ENCODE measurements around the gene HDAC10.
A peak's percentile ranks its signal among the peaks of the same experiment; 100 is the strongest.

The HDAC10 gene

GRCh38 chr22:50203288-50203687, 47.8 kb downstream of the HDAC10 start:
- Histone ChIP-seq H3K4ac (ENCODE audit: low read depth in 1 of 2, low read length in 2 of 2) (no peak overlapping the region), H4K91ac (ENCODE audit: low read length) (no peak overlapping the region), H4K8ac (ENCODE audit: low read length) (no peak overlapping the region), H2BK120ac (ENCODE audit: low read depth, low read length) (no peak overlapping the region), H3K27ac (ENCODE audit: low read length, poor library complexity, severe bottlenecking) (no peak overlapping the region), H3K27me3 (ENCODE audit: control insufficient read depth in 1 of 2, insufficient read depth in 1 of 2, low read length in 2 of 2) (no peaks in the 10 kb centered on the region), H2AFZ (ENCODE audit: low read depth, low read length) (no peak overlapping the region), H3K36me3 (ENCODE audit: control insufficient read depth in 1 of 2, insufficient read depth in 2 of 2, low read depth in 1 of 2, low read length in 2 of 2) (peaks cover 33 to 40% of the 10 kb centered on the region in 2 experiments), H3K4me1 (ENCODE audit: control insufficient read depth, insufficient read depth, low read depth, low read length) (peaks cover 26% of the 10 kb centered on the region), H3K4me2 (ENCODE audit: low read length, poor library complexity, severe bottlenecking) (no peak overlapping the region), H2AK5ac (ENCODE audit: low read length, severe bottlenecking) (no peak overlapping the region), H2BK15ac (ENCODE audit: low read depth, poor library complexity, severe bottlenecking) (no peak overlapping the region), H3K4me3 (ENCODE audit: insufficient read depth in 1 of 2, low read depth in 1 of 2, low read length in 2 of 2) (no peak overlapping the region), H3K9me3 (ENCODE audit: control insufficient read depth, low read length) (no peaks in the 10 kb centered on the region), H3K23ac (ENCODE audit: low read length in 2 of 2) (no peak overlapping the region), H3K18ac (ENCODE audit: low read depth in 1 of 2, low read length in 2 of 2) (no peak overlapping the region), H2BK12ac (ENCODE audit: low read length in 2 of 2) (no peak overlapping the region), H2BK5ac (ENCODE audit: low read depth, low read length, poor library complexity, severe bottlenecking) (no peak overlapping the region), H3K14ac (ENCODE audit: low read length in 2 of 2) (no peak overlapping the region), H3K9ac (ENCODE audit: low read length) (no peak overlapping the region), H3K79me1 (replicated peaks; ENCODE audit: low read length, poor library complexity, severe bottlenecking) (peaks cover 28% of the 10 kb centered on the region)
- WGBS = no CpG with 5 or more reads among the region's 1 CpG
- no peak for DNase-seq

GRCh38 chr22:50202130-50202666, 48.9 kb downstream of the HDAC10 start:
- no peak overlapping the region for H2BK12ac ChIP-seq (ENCODE audit: low read length in 2 of 2)
- H3K23ac ChIP-seq (ENCODE audit: low read length in 2 of 2) = no peak overlapping the region
- no peak overlapping the region for H2BK15ac ChIP-seq (ENCODE audit: low read depth, poor library complexity, severe bottlenecking)
- H3K79me1 ChIP-seq (replicated peaks; ENCODE audit: low read length, poor library complexity, severe bottlenecking) = peaks cover 33% of the 10 kb centered on the region
- peak overlapping the region; percentile 98 for H3K4me2 ChIP-seq (ENCODE audit: low read length, poor library complexity, severe bottlenecking)
- H3K9ac ChIP-seq (ENCODE audit: low read length) = peak overlapping the region; percentile 85
- H2BK120ac ChIP-seq (ENCODE audit: low read depth, low read length) = no peak overlapping the region
- no peak overlapping the region for H2AFZ ChIP-seq (ENCODE audit: low read depth, low read length)
- H2AK5ac ChIP-seq (ENCODE audit: low read length, severe bottlenecking) = no peak overlapping the region
- DNase-seq = no peak
- no peak overlapping the region for H3K14ac ChIP-seq (ENCODE audit: low read length in 2 of 2)
- H4K91ac ChIP-seq (ENCODE audit: low read length) = no peak overlapping the region
- no peak overlapping the region for H3K4ac ChIP-seq (ENCODE audit: low read depth in 1 of 2, low read length in 2 of 2)
- no peak overlapping the region for H3K27ac ChIP-seq (ENCODE audit: low read length, poor library complexity, severe bottlenecking)
- H4K8ac ChIP-seq (ENCODE audit: low read length) = no peak overlapping the region
- no peaks in the 10 kb centered on the region for H3K9me3 ChIP-seq (ENCODE audit: control insufficient read depth, low read length)
- H2BK5ac ChIP-seq (ENCODE audit: low read depth, low read length, poor library complexity, severe bottlenecking) = no peak overlapping the region
- H3K4me1 ChIP-seq (ENCODE audit: control insufficient read depth, insufficient read depth, low read depth, low read length) = peaks cover 22% of the 10 kb centered on the region
- 83% methylated on average over 13 of the region's 13 CpGs for WGBS
- no peaks in the 10 kb centered on the region for H3K27me3 ChIP-seq (ENCODE audit: control insufficient read depth in 1 of 2, insufficient read depth in 1 of 2, low read length in 2 of 2)
- H3K4me3 ChIP-seq (ENCODE audit: insufficient read depth in 1 of 2, low read depth in 1 of 2, low read length in 2 of 2) = peak overlapping the region in 1 of 2 experiments; percentile 88
- peaks cover 28 to 42% of the 10 kb centered on the region in 2 experiments for H3K36me3 ChIP-seq (ENCODE audit: control insufficient read depth in 1 of 2, insufficient read depth in 2 of 2, low read depth in 1 of 2, low read length in 2 of 2)
- no peak overlapping the region for H3K18ac ChIP-seq (ENCODE audit: low read depth in 1 of 2, low read length in 2 of 2)

- Histone ChIP-seq H3K23ac (ENCODE audit: low read length in 2 of 2) (peak overlapping the region in 1 of 2 experiments; percentile 84), H2AK5ac (ENCODE audit: low read length, severe bottlenecking) (no peak overlapping the region), H3K9me3 (ENCODE audit: control insufficient read depth, low read length) (no peaks in the 10 kb centered on the region), H4K8ac (ENCODE audit: low read length) (peak overlapping the region; percentile 88), H2AFZ (ENCODE audit: low read depth, low read length) (peak overlapping the region; percentile 81), H3K36me3 (ENCODE audit: control insufficient read depth in 1 of 2, insufficient read depth in 2 of 2, low read depth in 1 of 2, low read length in 2 of 2) (peaks cover 22 to 42% of the 10 kb centered on the region in 2 experiments), H3K9ac (ENCODE audit: low read length) (peak overlapping the region; percentile 85), H2BK15ac (ENCODE audit: low read depth, poor library complexity, severe bottlenecking) (peak overlapping the region; percentile 64), H2BK120ac (ENCODE audit: low read depth, low read length) (no peak overlapping the region), H3K27me3 (ENCODE audit: control insufficient read depth in 1 of 2, insufficient read depth in 1 of 2, low read length in 2 of 2) (no peaks in the 10 kb centered on the region), H2BK5ac (ENCODE audit: low read depth, low read length, poor library complexity, severe bottlenecking) (no peak overlapping the region), H3K4ac (ENCODE audit: low read depth in 1 of 2, low read length in 2 of 2) (peak overlapping the region; percentile 76 to 81), H4K91ac (ENCODE audit: low read length) (peak overlapping the region; percentile 93), H3K27ac (ENCODE audit: low read length, poor library complexity, severe bottlenecking) (no peak overlapping the region), H3K4me1 (ENCODE audit: control insufficient read depth, insufficient read depth, low read depth, low read length) (peaks cover 25% of the 10 kb centered on the region), H2BK12ac (ENCODE audit: low read length in 2 of 2) (no peak overlapping the region), H3K4me3 (ENCODE audit: insufficient read depth in 1 of 2, low read depth in 1 of 2, low read length in 2 of 2) (peak overlapping the region; percentile 88 to 93), H3K79me1 (replicated peaks; ENCODE audit: low read length, poor library complexity, severe bottlenecking) (peaks cover 33% of the 10 kb centered on the region), H3K18ac (ENCODE audit: low read depth in 1 of 2, low read length in 2 of 2) (peak overlapping the region; percentile 52 to 65), H3K14ac (ENCODE audit: low read length in 2 of 2) (peak overlapping the region in 1 of 2 experiments; percentile 75), H3K4me2 (ENCODE audit: low read length, poor library complexity, severe bottlenecking) (peak overlapping the region; percentile 98)
- 5% methylated on average over 81 of the region's 115 CpGs for WGBS
- DNase-seq = no peak
Observed at GRCh38 chr22:50201191-50202129, 49.6 kb downstream of the HDAC10 start.
